Mononuclear cell (primary cell): ENCODE results near the gene PDZD8. TPM values are rescaled to one million over a fixed set of nuclear protein-coding genes. Genes with fewer than 3 reads are reported as not detected.

Source experiments
- total RNA-seq: library from RNA; depleted of rRNA; stranded (reverse); fragments of >200 nt; gene quantifications from one replicate; pipeline ENCODE4 v1.2.3, GENCODE V29; 2012

Gene PDZD8
- total RNA-seq, 1 donor: 53.1 TPM

Other genes with a start within 250 kb of the PDZD8 start
- not detected for gene VAX1, start 237.2 kb downstream of the PDZD8 start, total RNA-seq
- not detected for gene KCNK18, start 178.0 kb downstream of the PDZD8 start, total RNA-seq
- gene SLC18A2, start 134.3 kb downstream of the PDZD8 start, total RNA-seq: 2.8 TPM
- gene EMX2, start 167.3 kb upstream of the PDZD8 start, total RNA-seq: 0.10 TPM